HEK293 (cell line): ENCODE data around the gene ATP5ME.

ENCODE experiments used
- CTCF ChIA-PET: fragments of 350-600 bp; formaldehyde crosslinking; extraction: SDS; loops from one replicate; lab custom pipeline; 2021; ENCODE audit warnings: antibody characterized with exemption; lab: Yijun Ruan, JAX
- POLR2A ChIA-PET: fragments of 300-600 bp; formaldehyde crosslinking; extraction: SDS; loops from one replicate; lab custom pipeline; 2020; ENCODE audit warnings: antibody characterized with exemption, inconsistent platforms; lab: Yijun Ruan, JAX
- H3K27ac ChIP-seq: fragments of 200-500 bp; sonication (Bioruptor generic); 2 replicates; pipeline ENCODE4 v1.5.1; 2014; ENCODE audit warnings: low read depth, low read length, control low read depth, inconsistent platforms; ENCODE audit errors: extremely low read depth
- H3K36me3 ChIP-seq, 2 experiments: fragments of 200-500 bp in 1 of 2; sonication (Bioruptor generic) in 1 of 2; 1 replicate in 1 of 2; 2 replicates in 1 of 2; pipeline ENCODE4 v1.5.1; 2014 to 2017; ENCODE audit warnings: inconsistent platforms in 2 of 2, low read length in 2 of 2; ENCODE audit not compliant: control insufficient read depth in 2 of 2, insufficient read depth in 1 of 2
- H3K4me1 ChIP-seq: fragments of 200-500 bp; sonication (Bioruptor generic); 2 replicates; pipeline ENCODE4 v1.5.1; 2014; ENCODE audit warnings: mild to moderate bottlenecking, low read length, inconsistent platforms; ENCODE audit not compliant: control insufficient read depth, insufficient read depth
- H3K4me3 ChIP-seq: 2 replicates; pipeline ENCODE4 v1.5.1; 2011; ENCODE audit warnings: low read depth, mild to moderate bottlenecking, control low read depth, low read length, moderate library complexity
- H3K9me3 ChIP-seq: fragments of 200-500 bp; sonication (Bioruptor generic); 2 replicates; pipeline ENCODE4 v1.5.1; 2014; ENCODE audit warnings: low read depth, low read length, inconsistent platforms; ENCODE audit not compliant: control insufficient read depth, insufficient read depth
- KLF16 ChIP-seq: fragments of 450-650 bp; formaldehyde crosslinking; IDR thresholded peaks from 2 replicates; pipeline ENCODE4 v1.5.1; 2017; ENCODE audit warnings: missing biosample characterization, missing genetic modification characterization
- OSR2 ChIP-seq: fragments of 450-650 bp; formaldehyde crosslinking; IDR thresholded peaks from 2 replicates; pipeline ENCODE4 v1.5.1; 2016; ENCODE audit warnings: missing biosample characterization, missing genetic modification characterization
- SALL2 ChIP-seq: fragments of 450-650 bp; formaldehyde crosslinking; IDR thresholded peaks from 2 replicates; pipeline ENCODE4 v1.5.0; 2017; ENCODE audit warnings: missing biosample characterization, mild to moderate bottlenecking, missing genetic modification characterization, borderline replicate concordance
- SP7 ChIP-seq: fragments of 450-650 bp; formaldehyde crosslinking; IDR thresholded peaks from 2 replicates; pipeline ENCODE4 v1.5.1; 2016; ENCODE audit warnings: missing biosample characterization, missing genetic modification characterization
- WT1 ChIP-seq: fragments of 450-650 bp; formaldehyde crosslinking; IDR thresholded peaks from 2 replicates; pipeline ENCODE4 v1.5.1; 2016; ENCODE audit warnings: missing biosample characterization, missing genetic modification characterization
- ZBTB1 ChIP-seq: fragments of 450-650 bp; formaldehyde crosslinking; IDR thresholded peaks from 2 replicates; pipeline ENCODE4 v1.5.1; 2016; ENCODE audit warnings: missing biosample characterization, missing genetic modification characterization
- ZBTB7A ChIP-seq: fragments of 450-650 bp; formaldehyde crosslinking; IDR thresholded peaks from 2 replicates; pipeline ENCODE4 v1.5.1; 2016; ENCODE audit warnings: low read depth, missing biosample characterization, missing genetic modification characterization
- ZFP37 ChIP-seq: fragments of 450-650 bp; formaldehyde crosslinking; IDR thresholded peaks from 2 replicates; pipeline ENCODE4 v1.5.1; 2016; ENCODE audit warnings: missing biosample characterization, missing genetic modification characterization
- ZIC2 ChIP-seq: fragments of 450-650 bp; formaldehyde crosslinking; IDR thresholded peaks from 2 replicates; pipeline ENCODE4 v1.5.1; 2016; ENCODE audit warnings: missing biosample characterization, missing genetic modification characterization
- ZNF140 ChIP-seq: fragments of 450-650 bp; formaldehyde crosslinking; IDR thresholded peaks from 2 replicates; pipeline ENCODE4 v1.5.1; 2016; ENCODE audit warnings: missing biosample characterization, missing genetic modification characterization
- ZNF19 ChIP-seq: fragments of 450-650 bp; formaldehyde crosslinking; IDR thresholded peaks from 2 replicates; pipeline ENCODE4; 2016; ENCODE audit warnings: missing biosample characterization, missing genetic modification characterization, low read depth
- ZNF266 ChIP-seq: fragments of 450-650 bp; formaldehyde crosslinking; IDR thresholded peaks from 2 replicates; pipeline ENCODE4 v1.5.1; 2016; ENCODE audit warnings: missing biosample characterization, missing genetic modification characterization, low read depth
- ZNF274 ChIP-seq, 2 experiments: fragments of 200-500 bp in 1 of 2; fragments of 450-650 bp in 1 of 2; sonication (Bioruptor generic) in 1 of 2; formaldehyde crosslinking in 1 of 2; IDR thresholded peaks; 2 replicates each; pipeline versions ENCODE4 v1.5.1 to v1.6.1; 2014 to 2016; ENCODE audit warnings: borderline replicate concordance in 1 of 2, inconsistent platforms in 1 of 2, low read length in 1 of 2, missing biosample characterization in 1 of 2, missing genetic modification characterization in 1 of 2
- ZNF354C ChIP-seq: fragments of 450-650 bp; formaldehyde crosslinking; IDR thresholded peaks from 2 replicates; pipeline ENCODE4 v1.5.1; 2016; ENCODE audit warnings: missing biosample characterization, missing genetic modification characterization, low read depth, borderline replicate concordance
- ZNF366 ChIP-seq: fragments of 450-650 bp; formaldehyde crosslinking; conservative IDR thresholded peaks from 2 replicates; pipeline ENCODE4 v1.5.1; 2016; ENCODE audit warnings: missing biosample characterization, missing genetic modification characterization
- ZNF473 ChIP-seq: fragments of 450-650 bp; formaldehyde crosslinking; IDR thresholded peaks from 2 replicates; pipeline ENCODE4 v1.5.1; 2017; ENCODE audit warnings: missing biosample characterization, missing genetic modification characterization
- ZNF501 ChIP-seq: fragments of 450-650 bp; formaldehyde crosslinking; IDR thresholded peaks from 2 replicates; pipeline ENCODE4 v1.5.1; 2016; ENCODE audit warnings: missing biosample characterization, missing genetic modification characterization
- ZNF549 ChIP-seq: fragments of 450-650 bp; IDR thresholded peaks from 2 replicates; pipeline ENCODE4 v1.5.1; 2018; ENCODE audit warnings: missing biosample characterization, missing genetic modification characterization, mild to moderate bottlenecking, inconsistent platforms, moderate library complexity
- ZNF624 ChIP-seq: fragments of 450-650 bp; formaldehyde crosslinking; IDR thresholded peaks from 2 replicates; pipeline ENCODE4 v1.5.1; 2017; ENCODE audit warnings: missing biosample characterization, missing genetic modification characterization
- ZNF660 ChIP-seq: fragments of 450-650 bp; IDR thresholded peaks from 2 replicates; pipeline ENCODE4 v1.5.1; 2018; ENCODE audit warnings: missing biosample characterization, mild to moderate bottlenecking, missing genetic modification characterization
- ZNF677 ChIP-seq: fragments of 450-650 bp; IDR thresholded peaks from 2 replicates; pipeline ENCODE4 v1.5.0; 2018; ENCODE audit warnings: missing biosample characterization, mild to moderate bottlenecking, missing genetic modification characterization, moderate library complexity
- ZNF777 ChIP-seq: fragments of 450-650 bp; formaldehyde crosslinking; IDR thresholded peaks from 2 replicates; pipeline ENCODE4 v1.5.1; 2017; ENCODE audit warnings: missing biosample characterization, missing genetic modification characterization, borderline replicate concordance
- TF ChIP-seq, protein P1 (sequence below): fragments of 450-650 bp; formaldehyde crosslinking; IDR thresholded peaks from 2 replicates; pipeline ENCODE4 v1.5.1; 2016; ENCODE audit warnings: missing biosample characterization, missing genetic modification characterization, borderline replicate concordance
- TF ChIP-seq, protein P2 (sequence below): fragments of 450-650 bp; formaldehyde crosslinking; IDR thresholded peaks from 2 replicates; pipeline ENCODE4 v1.5.1; 2016; ENCODE audit warnings: missing biosample characterization, missing genetic modification characterization
- TF ChIP-seq, protein P3 (sequence below): fragments of 450-650 bp; formaldehyde crosslinking; optimal IDR thresholded peaks from 2 replicates; pipeline ENCODE3; 2016; ENCODE audit warnings: missing biosample characterization, mild to moderate bottlenecking, missing genetic modification characterization

Gene ATP5ME

DNA sequence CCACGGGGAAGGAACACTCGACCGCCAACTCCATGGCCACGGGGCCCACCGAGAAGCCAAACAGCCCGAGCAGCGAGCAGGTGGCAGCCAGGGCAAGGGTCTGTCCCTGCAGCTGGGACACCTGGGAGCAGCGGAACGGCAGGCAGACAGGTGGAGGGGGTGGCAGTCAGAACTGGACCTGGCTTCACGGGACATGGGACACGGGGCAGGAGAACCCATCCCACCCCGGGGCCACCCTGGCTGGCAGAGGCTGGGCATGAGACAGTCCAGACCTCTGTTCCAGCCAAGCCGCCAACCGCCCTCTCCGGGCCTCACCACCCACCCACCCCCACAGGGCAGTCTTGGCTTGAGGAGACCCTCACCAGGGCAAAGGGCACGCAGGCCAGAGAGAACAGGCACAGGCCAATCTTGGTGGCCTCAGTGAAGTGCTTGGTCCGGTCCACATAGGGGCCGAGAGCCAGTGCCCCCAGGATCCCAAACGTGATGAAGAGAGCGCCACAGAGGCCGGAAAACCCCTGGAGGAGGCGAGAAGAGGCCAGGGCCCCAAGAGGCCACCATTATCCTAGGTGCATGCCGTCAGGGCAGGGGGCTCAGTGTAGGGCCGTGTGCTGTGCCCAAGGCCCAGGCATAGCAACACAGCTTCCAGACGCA, 9.3 kb upstream of the ATP5ME start (continued):
- no peak for TF ChIP-seq SP7 (tag by site-specific recombination)

DNA sequence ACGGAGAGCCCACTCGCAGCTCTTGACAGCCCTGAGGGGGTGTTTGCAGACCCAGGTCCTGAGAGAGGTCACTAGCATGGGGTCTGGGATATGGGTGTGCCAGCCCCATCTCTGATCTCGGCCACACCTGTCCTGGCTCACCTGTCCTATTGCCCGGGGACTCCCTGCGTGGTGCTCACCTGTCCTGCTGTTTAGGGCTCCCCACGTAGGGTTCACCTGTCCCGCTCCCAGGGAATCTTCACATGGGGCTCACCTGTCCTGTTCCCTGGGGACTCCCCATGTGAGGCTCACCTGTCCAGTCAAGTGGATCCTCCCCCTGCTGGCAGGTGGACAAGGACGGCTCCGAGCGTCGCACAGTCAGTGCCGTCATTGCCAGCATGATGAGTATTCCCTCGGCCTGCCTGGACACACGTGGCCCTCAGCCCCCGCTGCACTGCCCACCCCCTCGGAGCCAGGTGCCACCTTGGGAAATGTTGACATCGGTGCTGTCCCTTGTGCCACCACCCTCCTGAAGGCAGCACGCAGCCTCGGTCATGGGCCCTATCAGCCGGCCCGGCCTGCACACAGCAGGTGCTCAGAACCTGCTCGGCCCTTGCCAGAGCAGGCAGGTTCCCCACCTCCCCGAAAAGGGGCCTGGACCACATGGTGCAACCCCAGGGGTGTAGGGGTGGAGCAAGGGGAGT, 8.6 kb upstream of the ATP5ME start:
- TF ChIP-seq ZNF677 (tag by site-specific recombination) (no peak), ZNF354C (tag by site-specific recombination) (no peak), ZNF19 (tag by site-specific recombination) (no peak), OSR2 (tag by site-specific recombination) (no peak), SALL2 (tag by site-specific recombination) (no peak), ZNF501 (tag by site-specific recombination) (no peak), ZNF274 (IDR thresholded peaks at IDR 0.05; ENCODE audit: low read length) (no peak), ZNF274 (tag by site-specific recombination; IDR thresholded peaks at IDR 0.05; ENCODE audit: borderline replicate concordance) (no peak), ZFP37 (no peak), ZNF473 (no peak), ZIC2 (tag by site-specific recombination) (no peak)
- CTCF ChIA-PET = interaction anchor here (0.6 kb wide), 1 partner anchor 56 kb away, joined by 3 read pairs; no protein-coding TSS in a partner anchor
- no peak overlapping the region for H3K27ac ChIP-seq
- no peak overlapping the region for H3K4me3 ChIP-seq
- POLR2A ChIA-PET = no interaction called here
- H3K4me1 ChIP-seq = no peaks in the 10 kb centered on the region; the same call in 1 of the 2 replicates
- no peaks in the 10 kb centered on the region for H3K9me3 ChIP-seq
- no peaks in the 10 kb centered on the region for H3K36me3 ChIP-seq

DNA sequence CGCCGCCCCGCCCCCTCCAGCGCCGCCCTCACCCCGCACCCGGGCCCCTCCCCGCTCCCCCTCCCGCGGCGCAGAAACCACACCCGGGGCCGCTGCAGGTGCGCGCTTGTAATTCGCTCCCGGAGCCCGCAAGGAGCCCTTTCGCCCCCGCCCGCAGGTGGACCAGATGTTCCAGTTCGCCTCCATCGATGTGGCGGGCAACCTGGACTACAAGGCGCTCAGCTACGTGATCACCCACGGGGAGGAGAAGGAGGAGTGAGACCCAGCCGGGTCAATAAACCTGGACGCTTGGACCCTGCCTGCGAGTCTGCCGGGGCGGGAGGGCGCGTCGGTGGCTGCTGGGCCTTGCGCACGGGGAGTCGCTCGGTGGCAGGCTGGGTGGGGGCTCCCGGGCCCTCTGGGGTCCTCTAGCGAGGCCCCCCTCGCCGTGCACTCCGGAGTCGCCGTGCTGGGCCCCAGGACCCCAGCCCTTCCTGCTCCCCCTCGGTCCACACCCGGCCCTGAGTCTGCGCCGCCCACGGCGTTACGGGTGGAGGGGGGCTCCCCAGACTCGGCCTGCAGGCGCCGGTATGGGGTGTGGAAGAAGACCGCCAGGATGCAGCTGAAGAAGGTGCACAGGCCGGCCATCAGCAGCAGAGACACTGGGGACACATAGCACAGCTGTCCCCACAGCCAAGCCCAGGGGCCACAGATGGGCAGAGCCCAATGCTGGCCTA, 7.8 kb upstream of the ATP5ME start:
- ChIA-PET CTCF (interaction anchor here (0.6 kb wide), 1 partner anchor 57 kb away, joined by 3 read pairs; no protein-coding TSS in a partner anchor), POLR2A (no interaction called here)
- Histone ChIP-seq H3K36me3 (no peaks in the 10 kb centered on the region), H3K4me1 (no peaks in the 10 kb centered on the region; the same call in 1 of the 2 replicates), H3K4me3 (no peak overlapping the region), H3K9me3 (no peaks in the 10 kb centered on the region), H3K27ac (no peak overlapping the region)
- no peak for TF ChIP-seq WT1 (tag by site-specific recombination)
- TF ChIP-seq ZNF140 (tag by site-specific recombination) = no peak
- no peak for TF ChIP-seq ZNF777 (tag by site-specific recombination)
- TF ChIP-seq, protein P1, sequence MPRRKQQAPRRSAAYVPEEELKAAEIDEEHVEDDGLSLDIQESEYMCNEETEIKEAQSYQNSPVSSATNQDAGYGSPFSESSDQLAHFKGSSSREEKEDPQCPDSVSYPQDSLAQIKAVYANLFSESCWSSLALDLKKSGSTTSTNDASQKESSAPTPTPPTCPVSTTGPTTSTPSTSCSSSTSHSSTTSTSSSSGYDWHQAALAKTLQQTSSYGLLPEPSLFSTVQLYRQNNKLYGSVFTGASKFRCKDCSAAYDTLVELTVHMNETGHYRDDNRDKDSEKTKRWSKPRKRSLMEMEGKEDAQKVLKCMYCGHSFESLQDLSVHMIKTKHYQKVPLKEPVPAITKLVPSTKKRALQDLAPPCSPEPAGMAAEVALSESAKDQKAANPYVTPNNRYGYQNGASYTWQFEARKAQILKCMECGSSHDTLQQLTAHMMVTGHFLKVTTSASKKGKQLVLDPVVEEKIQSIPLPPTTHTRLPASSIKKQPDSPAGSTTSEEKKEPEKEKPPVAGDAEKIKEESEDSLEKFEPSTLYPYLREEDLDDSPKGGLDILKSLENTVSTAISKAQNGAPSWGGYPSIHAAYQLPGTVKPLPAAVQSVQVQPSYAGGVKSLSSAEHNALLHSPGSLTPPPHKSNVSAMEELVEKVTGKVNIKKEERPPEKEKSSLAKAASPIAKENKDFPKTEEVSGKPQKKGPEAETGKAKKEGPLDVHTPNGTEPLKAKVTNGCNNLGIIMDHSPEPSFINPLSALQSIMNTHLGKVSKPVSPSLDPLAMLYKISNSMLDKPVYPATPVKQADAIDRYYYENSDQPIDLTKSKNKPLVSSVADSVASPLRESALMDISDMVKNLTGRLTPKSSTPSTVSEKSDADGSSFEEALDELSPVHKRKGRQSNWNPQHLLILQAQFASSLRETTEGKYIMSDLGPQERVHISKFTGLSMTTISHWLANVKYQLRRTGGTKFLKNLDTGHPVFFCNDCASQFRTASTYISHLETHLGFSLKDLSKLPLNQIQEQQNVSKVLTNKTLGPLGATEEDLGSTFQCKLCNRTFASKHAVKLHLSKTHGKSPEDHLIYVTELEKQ = no peak
- TF ChIP-seq KLF16 (tag by site-specific recombination) = no peak
- TF ChIP-seq, protein P2, sequence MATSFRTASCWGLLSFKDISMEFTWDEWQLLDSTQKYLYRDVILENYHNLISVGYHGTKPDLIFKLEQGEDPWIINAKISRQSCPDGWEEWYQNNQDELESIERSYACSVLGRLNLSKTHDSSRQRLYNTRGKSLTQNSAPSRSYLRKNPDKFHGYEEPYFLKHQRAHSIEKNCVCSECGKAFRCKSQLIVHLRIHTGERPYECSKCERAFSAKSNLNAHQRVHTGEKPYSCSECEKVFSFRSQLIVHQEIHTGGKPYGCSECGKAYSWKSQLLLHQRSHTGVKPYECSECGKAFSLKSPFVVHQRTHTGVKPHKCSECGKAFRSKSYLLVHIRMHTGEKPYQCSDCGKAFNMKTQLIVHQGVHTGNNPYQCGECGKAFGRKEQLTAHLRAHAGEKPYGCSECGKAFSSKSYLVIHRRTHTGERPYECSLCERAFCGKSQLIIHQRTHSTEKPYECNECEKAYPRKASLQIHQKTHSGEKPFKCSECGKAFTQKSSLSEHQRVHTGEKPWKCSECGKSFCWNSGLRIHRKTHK (tag by site-specific recombination) = no peak
- TF ChIP-seq ZBTB7A = no peak
- peak; percentile 51 for TF ChIP-seq ZIC2 (tag by site-specific recombination)
- no peak for TF ChIP-seq ZNF624 (tag by site-specific recombination)
- no peak for TF ChIP-seq ZNF366 (tag by site-specific recombination)
- TF ChIP-seq, protein P3, sequence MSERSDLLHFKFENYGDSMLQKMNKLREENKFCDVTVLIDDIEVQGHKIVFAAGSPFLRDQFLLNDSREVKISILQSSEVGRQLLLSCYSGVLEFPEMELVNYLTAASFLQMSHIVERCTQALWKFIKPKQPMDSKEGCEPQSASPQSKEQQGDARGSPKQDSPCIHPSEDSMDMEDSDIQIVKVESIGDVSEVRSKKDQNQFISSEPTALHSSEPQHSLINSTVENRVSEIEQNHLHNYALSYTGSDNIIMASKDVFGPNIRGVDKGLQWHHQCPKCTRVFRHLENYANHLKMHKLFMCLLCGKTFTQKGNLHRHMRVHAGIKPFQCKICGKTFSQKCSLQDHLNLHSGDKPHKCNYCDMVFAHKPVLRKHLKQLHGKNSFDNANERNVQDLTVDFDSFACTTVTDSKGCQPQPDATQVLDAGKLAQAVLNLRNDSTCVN = peak; percentile 42
- no peak for TF ChIP-seq ZNF549 (tag by site-specific recombination)
- no peak for TF ChIP-seq ZNF660 (tag by site-specific recombination)
- TF ChIP-seq ZNF266 (tag by site-specific recombination) = no peak
- TF ChIP-seq ZBTB1 (tag by site-specific recombination) = no peak
